Effector CD4-positive, alpha-beta T cell (primary cell): ENCODE results near the gene PFKM.

Source experiments
- DNase-seq: peaks from one replicate; pipeline ENCODE4 v3.0.0-alpha.2; 2020

PFKM gene

DNA sequence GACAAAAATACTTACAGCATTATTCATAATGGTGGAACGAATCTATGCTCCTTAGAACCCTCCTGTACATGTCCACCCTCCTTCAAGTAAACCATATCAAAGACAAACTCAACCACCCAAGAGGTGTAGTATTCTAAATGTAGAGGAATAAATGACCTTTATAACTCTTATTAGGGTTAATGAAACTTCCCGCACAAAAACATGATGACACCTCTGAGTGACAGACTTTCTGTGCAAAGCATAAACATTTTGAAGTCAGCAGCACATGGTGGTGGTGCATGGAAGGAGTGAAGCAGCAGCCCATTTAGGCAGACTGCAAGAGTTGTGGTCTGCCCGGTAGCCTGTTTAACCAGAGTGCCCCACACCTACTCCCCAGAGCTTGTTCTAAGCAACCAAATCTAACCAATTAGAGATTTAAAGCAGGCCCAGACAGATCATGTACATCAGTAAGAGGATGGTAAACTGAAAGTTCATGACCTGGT lies 38.8 kb downstream of the PFKM start:
- DNase-seq: no peak

- no peak for DNase-seq
These were observed 40.9 kb downstream of the PFKM start for GRCh38 chr12:48160046-48160445.

DNA sequence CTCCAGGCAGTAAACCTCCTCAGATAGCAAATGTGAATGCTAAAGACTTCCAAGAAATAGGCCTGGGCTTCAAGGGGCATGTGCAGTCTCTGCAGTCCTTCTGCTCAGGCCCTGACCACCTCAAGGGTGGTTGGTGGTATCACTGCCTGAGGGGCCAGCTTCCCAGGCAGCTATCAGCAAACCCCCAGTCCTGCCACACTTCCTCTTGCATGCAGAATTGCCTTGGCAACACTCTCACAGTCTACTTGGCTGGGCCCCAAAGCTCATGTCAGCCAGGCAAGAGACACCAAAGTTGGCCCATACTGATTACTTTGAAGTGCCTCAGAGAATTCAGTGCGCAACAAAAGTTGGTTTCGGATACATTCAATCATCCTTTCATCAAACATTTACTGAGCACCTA lies 41.6 kb downstream of the PFKM start:
- DNase-seq: no peak

GRCh38 chr12:48163150-48163747 lies 44.1 kb downstream of the PFKM start:
- DNase-seq: no peak

GRCh38 chr12:48164451-48164850 lies 45.3 kb downstream of the PFKM start:
- DNase-seq: no peak

DNA sequence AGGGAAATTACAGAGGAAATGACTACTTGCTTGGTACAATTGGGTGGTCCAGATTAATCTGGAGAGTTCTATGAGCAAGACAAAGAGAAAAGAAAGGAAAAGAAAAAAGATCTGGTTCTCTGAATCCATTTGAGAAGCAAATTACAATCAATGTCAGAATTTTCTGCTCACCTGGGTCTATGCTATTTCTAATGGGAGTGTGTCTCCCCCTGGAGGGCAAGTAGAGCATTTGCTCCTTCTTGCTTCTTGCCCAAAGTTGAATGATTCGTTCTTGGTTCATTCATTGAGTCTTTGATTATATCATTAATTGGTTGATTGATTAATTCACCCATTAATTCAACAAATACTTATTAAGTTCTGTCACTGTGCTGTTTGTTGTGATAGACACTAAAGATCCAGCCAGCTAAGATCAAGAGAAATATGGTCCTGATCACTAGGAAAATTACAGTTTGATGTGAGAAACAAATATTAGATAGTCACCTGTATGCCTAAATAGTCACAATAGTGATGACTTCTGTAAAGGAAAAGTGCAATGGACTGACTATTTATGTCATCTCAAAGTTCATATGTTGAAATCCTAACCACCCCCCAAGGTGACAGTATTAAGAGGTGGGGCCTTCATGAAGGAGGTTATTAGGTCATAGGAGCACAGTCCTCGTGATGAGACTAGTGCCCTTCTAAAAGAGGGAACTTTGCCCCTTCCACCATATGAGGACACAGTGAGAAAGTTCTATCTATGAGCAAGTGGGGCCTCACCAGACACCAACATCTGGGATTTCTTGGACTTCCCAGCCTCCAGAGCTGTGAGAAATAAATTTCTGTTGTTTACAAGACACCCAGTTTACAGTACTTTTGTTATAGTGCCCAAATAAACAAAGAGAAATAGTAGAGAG lies 46.2 kb downstream of the PFKM start:
- DNase-seq: peak; percentile 56

- DNase-seq: no peak
These were observed 49.8 kb downstream of the PFKM start for GRCh38 chr12:48169011-48169410.

- no peak for DNase-seq
These were observed 56.7 kb downstream of the PFKM start for GRCh38 chr12:48175613-48176416.

- DNase-seq: no peak
These were observed 57.2 kb downstream of the PFKM start for GRCh38 chr12:48176417-48176751.

- no peak for DNase-seq
These were observed 58.8 kb downstream of the PFKM start for GRCh38 chr12:48177982-48178381.

GRCh38 chr12:48179466-48179865 lies 60.3 kb downstream of the PFKM start:
- DNase-seq: no peak

GRCh38 chr12:48180424-48180823 lies 61.3 kb downstream of the PFKM start:
- no peak for DNase-seq

DNA sequence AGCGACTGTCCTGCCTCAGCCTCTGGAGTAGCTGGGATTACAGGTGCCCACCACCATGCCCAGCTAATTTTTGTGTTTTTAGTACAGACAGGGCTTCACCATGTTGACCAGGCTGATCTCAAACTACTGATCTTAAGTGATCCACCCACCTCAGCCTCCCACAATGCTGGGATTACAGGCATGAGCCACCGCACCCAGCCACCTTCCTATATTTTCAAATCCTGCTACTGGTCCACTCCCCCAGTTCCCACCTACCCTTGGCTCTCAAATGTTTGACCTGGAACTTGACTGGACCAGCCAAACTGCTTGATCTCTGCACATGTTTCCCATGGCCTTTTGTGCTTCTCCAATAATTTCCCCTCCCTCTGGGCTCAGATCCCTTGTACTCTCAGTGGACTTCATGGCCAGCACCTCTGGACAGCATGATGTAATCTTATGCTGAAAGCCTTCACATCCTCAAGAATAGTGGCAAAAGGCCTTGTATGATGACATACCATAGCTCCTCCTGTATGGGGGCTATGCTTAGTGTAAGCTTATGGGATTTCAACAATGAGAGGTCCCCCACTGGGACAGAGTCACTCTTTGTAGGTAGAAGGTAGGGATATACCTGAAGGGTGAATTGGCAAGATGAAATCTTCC lies 61.8 kb downstream of the PFKM start:
- no peak for DNase-seq

DNA sequence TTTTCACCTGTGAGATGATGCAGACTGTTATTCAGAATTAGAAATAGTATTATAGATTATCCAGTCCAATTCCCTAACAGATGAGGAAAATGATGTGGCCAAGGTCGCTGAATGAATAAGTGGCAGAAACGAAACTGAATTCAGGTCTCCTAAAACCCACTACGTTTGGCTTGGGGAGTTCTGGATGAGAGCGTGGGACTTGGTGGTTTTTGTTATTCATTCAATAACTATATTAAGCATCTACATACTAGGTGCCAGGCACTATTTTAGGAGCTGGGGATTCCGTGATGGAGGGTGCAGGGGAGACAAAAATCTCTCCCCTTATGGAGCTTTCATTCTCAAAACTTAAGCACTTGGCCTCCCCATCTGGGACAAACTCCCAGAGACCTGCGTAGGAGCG lies 63.5 kb downstream of the PFKM start:
- no peak for DNase-seq

DNA sequence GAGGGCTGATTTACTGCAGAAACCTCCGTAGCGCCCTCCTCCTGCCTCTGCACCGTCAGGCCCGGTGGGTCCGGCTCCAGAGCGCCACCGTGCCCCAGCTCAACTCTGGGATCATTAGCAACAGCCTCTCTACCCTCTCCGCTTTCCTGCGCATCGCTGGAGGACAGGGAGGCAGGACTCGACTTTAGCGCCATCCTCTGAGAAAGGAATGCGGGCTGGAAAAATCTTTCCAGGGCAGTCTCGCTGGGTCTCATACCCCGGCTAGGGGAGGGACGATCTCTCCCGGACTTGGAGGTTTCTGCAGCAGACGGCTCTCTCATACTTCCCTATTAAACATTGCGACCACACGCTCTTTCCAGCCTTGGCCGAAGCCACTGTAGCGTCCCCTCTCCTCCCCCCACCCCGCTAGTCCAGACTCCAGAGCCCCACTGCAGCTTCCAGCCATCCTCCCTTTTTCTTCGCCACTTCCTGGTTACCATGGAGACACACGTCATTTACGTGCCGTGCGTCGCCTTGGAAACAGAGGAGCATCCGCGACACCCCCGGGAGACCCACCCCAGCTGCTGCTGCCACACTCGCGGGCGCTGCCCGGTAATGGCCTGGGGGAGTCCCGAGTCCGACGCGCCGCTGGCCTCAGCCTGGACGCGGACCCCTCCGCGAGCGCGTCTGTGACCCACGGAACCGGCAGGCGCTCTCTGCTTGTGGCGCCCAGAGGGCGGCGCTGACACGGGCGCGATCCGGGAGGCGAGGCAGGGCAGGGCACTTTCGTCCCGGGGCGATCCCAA lies 64.1 kb downstream of the PFKM start, which contains the start of gene CCDC184:
Gene CCDC184 (plus strand): TSS at position 554 of the 785 bp plus-strand sequence. CDS start 479 bp downstream, outside the sequence.
- DNase-seq: peak; percentile 69

DNA sequence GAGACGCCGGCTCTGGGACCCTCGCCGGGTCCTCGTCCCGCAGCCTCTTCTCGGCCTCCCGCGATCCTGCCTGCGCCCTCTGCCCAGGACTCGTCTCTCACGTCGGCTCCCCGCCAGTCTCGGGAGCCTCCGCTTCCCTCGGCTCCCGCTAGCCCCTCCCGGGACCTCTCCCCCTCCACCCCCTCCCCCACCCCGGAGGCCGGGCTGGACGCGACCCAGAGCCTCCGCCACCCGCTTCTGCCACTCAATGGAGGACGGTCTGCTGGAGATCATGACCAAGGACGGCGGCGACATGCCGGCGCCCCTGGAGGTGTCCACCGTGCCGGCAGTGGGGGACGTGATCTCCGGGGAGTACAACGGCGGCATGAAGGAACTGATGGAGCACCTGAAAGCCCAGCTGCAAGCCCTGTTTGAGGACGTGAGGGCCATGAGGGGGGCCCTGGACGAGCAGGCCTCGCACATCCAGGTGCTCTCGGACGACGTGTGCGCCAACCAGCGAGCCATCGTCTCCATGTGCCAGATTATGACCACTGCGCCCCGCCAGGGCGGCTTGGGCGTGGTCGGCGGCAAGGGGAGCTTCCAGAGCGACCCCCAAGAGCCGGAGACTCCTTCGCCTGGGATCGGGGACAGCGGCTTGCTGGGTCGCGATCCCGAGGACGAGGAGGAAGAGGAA lies 64.8 kb downstream of the PFKM start:
- no peak for DNase-seq

- DNase-seq: no peak
These were observed 65.4 kb downstream of the PFKM start for GRCh38 chr12:48184549-48184922.

GRCh38 chr12:48185181-48185919 lies 66.2 kb downstream of the PFKM start:
- DNase-seq: no peak

DNA sequence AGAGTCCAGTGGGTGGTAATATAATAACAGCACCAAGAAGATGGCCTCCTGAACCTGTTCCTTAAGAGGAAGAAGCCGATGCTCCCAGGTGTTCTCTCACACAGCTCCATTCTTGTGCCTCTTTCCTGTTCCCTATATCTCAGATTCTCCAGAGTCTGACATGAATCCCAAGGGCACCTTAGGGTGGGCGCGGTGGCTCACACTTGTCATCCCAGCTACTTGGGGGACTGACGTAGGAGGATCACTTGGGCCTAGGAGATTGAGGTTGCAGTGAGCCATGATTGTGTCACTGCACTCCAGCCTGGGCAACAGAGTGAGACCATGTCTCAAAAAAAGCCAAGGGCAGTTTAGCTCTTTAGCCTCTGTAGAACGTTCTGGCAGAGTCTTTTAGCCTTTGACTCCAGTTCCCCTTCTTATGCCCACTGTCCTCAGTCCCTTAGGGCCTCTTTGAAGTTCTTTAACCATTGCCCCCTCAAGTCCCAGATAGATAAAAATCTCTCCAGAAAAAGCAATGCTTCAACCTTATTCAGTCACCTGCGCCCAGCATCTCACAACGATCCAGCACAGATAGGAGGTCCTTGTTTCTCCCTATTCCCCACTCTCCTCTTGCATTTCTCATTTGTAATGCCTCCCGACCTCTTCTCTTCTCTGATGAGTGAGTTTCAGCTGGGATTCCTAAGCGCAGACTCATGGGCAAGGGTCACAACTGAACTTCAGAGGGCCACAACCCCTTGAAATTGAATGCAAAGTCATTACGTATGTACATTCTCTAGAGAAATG lies 68.9 kb downstream of the PFKM start:
- no peak for DNase-seq
